OCI-LY7 (cell line): ENCODE measurements around the gene PCSK7. TPM values are rescaled to one million over a fixed set of nuclear protein-coding genes. Genes with fewer than 3 reads are reported as not detected.

ENCODE experiments used
- BruUV-seq: library from RNA; stranded (reverse); fragments of 400-500 nt; replicated peaks from 2 replicates; lab custom pipeline; 2021; lab: Mats Ljungman, UMichigan
- CTCF ChIA-PET: fragments of 300-600 bp; sonication (Branson Sonifier 250); formaldehyde crosslinking; loops from one replicate; lab custom pipeline; 2022; ENCODE audit warnings: antibody characterized with exemption; ENCODE audit not compliant: unreplicated experiment; lab: Charles Lee
- POLR2A ChIA-PET: fragments of 300-600 bp; sonication (Branson Sonifier 250); formaldehyde crosslinking; loops from one replicate; lab custom pipeline; 2022; ENCODE audit warnings: antibody characterized with exemption; lab: Charles Lee
- DNase-seq: peaks from one replicate; pipeline ENCODE4 v3.0.0-alpha.2; 2015; ENCODE audit warnings: low spot score
- H2AFZ ChIP-seq: fragments of 200-600 bp; sonication (generic), shearing (Covaris generic); 2 replicates; pipeline ENCODE4 v1.6.1; 2014; ENCODE audit warnings: mild to moderate bottlenecking, antibody characterized with exemption, low read length, moderate library complexity
- H3K27ac ChIP-seq: fragments of 200-600 bp; sonication (generic); 2 replicates; pipeline ENCODE4 v1.5.1; 2014; ENCODE audit warnings: mixed run types, low read depth, mild to moderate bottlenecking, moderate library complexity, low read length, inconsistent platforms; ENCODE audit not compliant: poor library complexity, severe bottlenecking
- H3K36me3 ChIP-seq: fragments of 200-600 bp; sonication (generic); 2 replicates; pipeline ENCODE4 v1.6.1; 2014; ENCODE audit warnings: mild to moderate bottlenecking, antibody characterized with exemption, low read length, moderate library complexity, mixed read lengths; ENCODE audit not compliant: insufficient read depth
- H3K4me1 ChIP-seq: fragments of 200-600 bp; sonication (generic); 2 replicates; pipeline ENCODE4 v1.5.1; 2014; ENCODE audit warnings: mild to moderate bottlenecking, low read length; ENCODE audit not compliant: insufficient read depth, poor library complexity, severe bottlenecking
- H3K4me2 ChIP-seq: fragments of 200-600 bp; sonication (generic); 2 replicates; pipeline ENCODE4 v1.6.1; 2014; ENCODE audit warnings: mild to moderate bottlenecking, low read length
- H3K4me3 ChIP-seq: fragments of 200-600 bp; sonication (generic); 2 replicates; pipeline ENCODE4 v1.5.1; 2014; ENCODE audit warnings: mild to moderate bottlenecking, low read depth, low read length; ENCODE audit not compliant: poor library complexity, severe bottlenecking
- H3K79me2 ChIP-seq: fragments of 200-600 bp; sonication (generic); 2 replicates; pipeline ENCODE4 v1.6.1; 2016; ENCODE audit warnings: low read depth, mild to moderate bottlenecking, low read length, moderate library complexity, mixed read lengths; ENCODE audit not compliant: insufficient read depth
- H3K9me2 ChIP-seq: fragments of 200-600 bp; sonication (generic); 2 replicates; pipeline ENCODE4 v1.6.1; 2016; ENCODE audit warnings: mild to moderate bottlenecking, low read length, mixed read lengths; ENCODE audit not compliant: insufficient read depth
- H3K9me3 ChIP-seq: fragments of 200-600 bp; sonication (generic); 2 replicates; pipeline ENCODE4 v1.6.1; 2014; ENCODE audit warnings: mild to moderate bottlenecking, mixed run types, low read length, mixed read lengths
- H4K20me1 ChIP-seq: fragments of 200-600 bp; sonication (generic); 2 replicates; pipeline ENCODE4 v1.6.1; 2014; ENCODE audit warnings: mild to moderate bottlenecking, antibody characterized with exemption, low read length, moderate library complexity, mixed read lengths; ENCODE audit not compliant: insufficient read depth
- CTCF ChIP-seq: fragments of 200-600 bp; sonication (generic); conservative IDR thresholded peaks from 2 replicates; pipeline ENCODE4 v1.5.1; 2014; ENCODE audit warnings: mild to moderate bottlenecking, antibody characterized with exemption, low read length, moderate library complexity, mixed read lengths
- EZH2phosphoT487 ChIP-seq: fragments of 200-600 bp; sonication (generic); IDR thresholded peaks from 2 replicates; pipeline ENCODE4 v1.6.1; 2018; ENCODE audit warnings: low read depth, borderline replicate concordance, mild to moderate bottlenecking, mixed run types, antibody characterized with exemption, low read length, moderate library complexity, mixed read lengths
- intact Hi-C: fragments of 100-400 bp; cut with micrococcal nuclease; formaldehyde crosslinking; loops from one replicate; pipeline ENCODE4 v1.10.0; 2022; ENCODE audit not compliant: unreplicated experiment
- total RNA-seq, 2 experiments: library from RNA; depleted of rRNA in 1 of 2; stranded (reverse); fragments of >200 nt in 1 of 2; shearing (Covaris generic) in 1 of 2; gene quantifications; 2 replicates each; pipeline ENCODE4 v1.2.3, GENCODE V29; 2014 to 2022

Gene PCSK7
- total RNA-seq, 2 experiments from 2014 or later = 44.1 to 91.2 TPM

GRCh38 chr11:117219001-117219400 lies 12.9 kb downstream of the PCSK7 start:
- Histone ChIP-seq H3K27ac (no peak overlapping the region), H3K79me2 (no peaks in the 10 kb centered on the region), H3K9me2 (no peaks in the 10 kb centered on the region), H3K4me2 (no peak overlapping the region), H2AFZ (no peak overlapping the region), H4K20me1 (no peaks in the 10 kb centered on the region), H3K4me1 (no peaks in the 10 kb centered on the region), H3K36me3 (peaks cover 91% of the 10 kb centered on the region), H3K9me3 (no peaks in the 10 kb centered on the region), H3K4me3 (no peak overlapping the region)
- DNase-seq = no peak
- ChIA-PET CTCF (no interaction called here), POLR2A (interaction anchor here (1.2 kb wide), 1 partner anchor 39 kb away, joined by 4 read pairs; no protein-coding TSS in a partner anchor)
- no TSS peak for BruUV-seq
- TF ChIP-seq CTCF = no peak
- no peak for TF ChIP-seq EZH2phosphoT487
- intact Hi-C loops = no loop called here

- peaks cover 88% of the 10 kb centered on the region for H3K36me3 ChIP-seq
- no peaks in the 10 kb centered on the region for H4K20me1 ChIP-seq
- TF ChIP-seq CTCF (no peak), EZH2phosphoT487 (no peak)
- H3K9me2 ChIP-seq = no peaks in the 10 kb centered on the region
- H3K79me2 ChIP-seq = no peaks in the 10 kb centered on the region
- ChIA-PET CTCF (no interaction called here), POLR2A (interaction anchor here (0.5 to 0.7 kb wide), 2 partner anchors 50 to 139 kb away, joined by 4 to 6 read pairs; no protein-coding TSS in a partner anchor)
- H3K4me2 ChIP-seq = no peak overlapping the region
- no peak overlapping the region for H3K27ac ChIP-seq
- H3K9me3 ChIP-seq = no peaks in the 10 kb centered on the region
- no TSS peak for BruUV-seq
- no peak for DNase-seq
- intact Hi-C loops = no loop called here
- no peaks in the 10 kb centered on the region for H3K4me1 ChIP-seq
- H3K4me3 ChIP-seq = no peak overlapping the region
- no peak overlapping the region for H2AFZ ChIP-seq
Observed at GRCh38 chr11:117218133-117218915, 13.5 kb downstream of the PCSK7 start.
